IPS-NIHi7 (cell line): ENCODE measurements around the gene EIF1.
A peak's percentile ranks its signal among the peaks of the same experiment; 100 is the strongest.
"Not testable (repeated sequence)": the region's sequence is repeated elsewhere in the genome, so short reads cannot be mapped to it uniquely, and the experiment has no call there.

Experiments
- DNase-seq: peaks from one replicate; pipeline ENCODE4 v3.0.0; 2012; ENCODE audit warnings: mixed read lengths; ENCODE audit errors: extremely low spot score

The EIF1 gene

GRCh38 chr17:41688641-41689496 is at the start of gene EIF1:
TSS of gene EIF1 (plus strand) at chr17:41688885. CDS start at chr17:41689039, 154 bp downstream.
- DNase-seq: peak; percentile 95

GRCh38 chr17:41638941-41639340 is 49.7 kb upstream of the EIF1 start:
- DNase-seq: no peak

GRCh38 chr17:41639492-41640473 is 48.9 kb upstream of the EIF1 start:
- no peak for DNase-seq

GRCh38 chr17:41640596-41640995 is 48.1 kb upstream of the EIF1 start:
- DNase-seq: not testable (repeated sequence)

- no peak for DNase-seq
Measured at GRCh38 chr17:41642252-41643156, 46.2 kb upstream of the EIF1 start.

GRCh38 chr17:41647038-41647813 is 41.5 kb upstream of the EIF1 start:
- DNase-seq: no peak

- DNase-seq: peak; percentile 95
Measured at GRCh38 chr17:41647940-41648410, 40.7 kb upstream of the EIF1 start.

- peak; percentile 90 for DNase-seq
Measured at GRCh38 chr17:41648411-41649195, 40.1 kb upstream of the EIF1 start.

GRCh38 chr17:41649923-41650519 is 38.7 kb upstream of the EIF1 start:
- DNase-seq: no peak

- DNase-seq: no peak
Measured at GRCh38 chr17:41650794-41651624, 37.7 kb upstream of the EIF1 start.

- DNase-seq: no peak
Measured at GRCh38 chr17:41651625-41652460, 36.8 kb upstream of the EIF1 start.

GRCh38 chr17:41652461-41652970 is 36.2 kb upstream of the EIF1 start:
- no peak for DNase-seq

- no peak for DNase-seq
Measured at GRCh38 chr17:41653421-41653820, 35.3 kb upstream of the EIF1 start.

- DNase-seq: no peak
Measured at GRCh38 chr17:41653892-41654677, 34.6 kb upstream of the EIF1 start.

GRCh38 chr17:41654678-41655607 is 33.7 kb upstream of the EIF1 start:
- DNase-seq: no peak
